ENCODE results near the gene UIMC1.

Gene UIMC1

DNA sequence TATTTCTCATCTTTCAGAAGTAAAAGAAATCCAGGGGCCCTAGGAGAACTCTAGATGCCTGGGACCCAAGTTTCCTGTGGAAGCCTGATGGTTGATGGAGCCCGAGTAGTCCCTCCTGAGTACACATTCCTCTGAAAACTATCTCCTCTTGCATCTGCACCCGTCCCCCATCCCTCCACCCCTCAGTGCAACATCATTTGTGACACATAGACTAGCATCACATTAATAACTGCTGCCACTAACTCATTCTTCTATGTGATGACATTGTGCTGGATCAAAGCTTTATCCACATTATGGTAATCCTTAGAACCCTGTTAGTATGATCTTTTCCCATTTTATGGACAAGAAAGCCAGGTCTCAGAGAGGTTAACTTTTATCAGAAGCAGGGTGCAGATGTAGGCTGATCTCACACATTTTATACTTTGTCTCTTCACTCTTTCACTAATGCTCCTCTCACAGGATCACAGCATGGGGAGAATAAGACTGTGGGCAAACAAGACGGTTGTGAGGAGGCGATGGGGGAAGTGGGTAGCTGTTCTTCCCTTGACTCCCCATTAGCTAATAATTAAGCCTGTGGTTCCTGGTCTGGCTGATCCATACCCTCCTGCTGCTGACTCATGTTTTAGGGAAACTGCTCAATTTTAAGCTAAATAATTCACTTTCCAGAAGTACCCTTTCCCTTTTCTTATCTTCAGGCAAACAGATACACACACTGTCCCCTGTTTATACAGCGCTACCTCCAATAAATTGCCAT, 103.5 kb downstream of the UIMC1 start:
- peak; percentile 95 for FAIRE-seq
- DNase-seq (ENCODE audit: low spot score), result peak; percentile 84

DNA sequence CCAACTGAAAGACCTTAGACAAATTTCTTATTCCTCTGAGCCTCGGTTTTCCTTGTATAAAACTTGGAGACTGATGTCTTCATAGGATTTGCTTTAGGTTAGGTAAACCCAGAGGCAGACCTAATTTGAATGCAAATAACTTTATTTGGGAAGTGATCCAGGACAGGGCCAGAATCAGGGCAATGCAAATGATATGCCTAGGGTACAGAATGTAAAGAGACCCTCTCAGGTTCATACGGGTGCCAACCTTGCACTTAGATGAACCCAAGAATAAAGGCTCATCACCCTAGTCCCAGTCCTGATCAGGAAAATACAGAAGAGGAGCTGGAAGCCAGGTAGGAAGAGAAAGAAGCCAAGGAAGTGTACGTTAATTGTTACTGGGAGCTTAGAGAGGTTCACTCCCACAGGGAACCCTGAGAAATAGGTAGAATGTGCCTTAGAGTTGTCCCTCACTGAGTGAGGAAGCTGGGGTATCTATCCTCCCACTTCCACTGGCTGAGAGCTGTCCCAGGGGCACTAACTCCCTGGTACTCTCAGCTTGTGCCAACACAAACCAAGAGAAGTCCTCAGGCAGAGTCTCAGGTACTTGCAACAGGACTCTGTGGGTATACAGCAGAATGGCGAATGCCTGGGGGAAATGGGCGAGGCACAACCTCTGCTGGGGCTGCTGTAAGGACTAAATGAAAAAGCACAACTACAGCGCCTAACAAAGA, 104.3 kb downstream of the UIMC1 start:
- FAIRE-seq (no peak), DNase-seq (ENCODE audit: low spot score) (no peak)

DNA sequence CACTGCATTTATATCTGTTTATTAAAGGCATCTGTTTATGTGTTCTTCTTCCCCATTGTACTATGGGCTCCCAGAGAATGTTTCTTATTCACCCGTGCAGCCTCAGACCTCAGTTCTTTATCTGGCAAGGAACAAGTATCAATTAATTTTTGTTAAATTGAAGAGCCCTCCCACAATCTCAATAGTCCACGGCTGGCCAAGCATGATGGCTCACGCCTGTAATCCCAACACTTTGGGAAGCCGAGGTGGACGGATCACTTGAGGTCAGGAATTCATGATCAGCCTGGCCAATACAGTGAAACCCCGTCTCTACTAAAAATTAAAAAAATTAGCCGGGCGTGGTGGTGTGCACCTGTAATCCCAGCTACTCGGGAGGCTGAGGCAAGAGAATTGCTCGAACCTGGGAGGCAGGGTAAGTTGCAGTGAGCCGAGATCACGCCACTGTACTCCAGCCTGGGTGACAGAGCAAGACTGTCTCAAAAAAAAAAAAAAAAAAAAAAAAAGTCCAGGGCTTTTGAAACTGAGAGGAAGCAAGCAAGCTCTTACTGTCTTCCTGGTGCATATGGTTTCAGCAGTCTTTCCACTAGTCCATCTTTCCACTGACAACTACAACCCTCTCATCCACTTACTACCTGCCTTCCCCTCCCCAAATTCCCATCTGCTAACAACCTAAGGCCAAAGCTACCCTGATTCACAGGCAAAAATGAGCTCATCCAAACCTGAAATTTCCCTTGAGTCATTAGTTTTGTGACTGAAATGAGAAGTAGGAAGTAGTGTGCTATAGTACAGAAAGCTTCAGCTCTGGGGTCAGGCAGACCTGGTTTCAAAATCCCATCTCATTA, 105.1 kb downstream of the UIMC1 start:
- DNase-seq (ENCODE audit: low spot score) (peak; percentile 54), FAIRE-seq (peak; percentile 38)

DNA sequence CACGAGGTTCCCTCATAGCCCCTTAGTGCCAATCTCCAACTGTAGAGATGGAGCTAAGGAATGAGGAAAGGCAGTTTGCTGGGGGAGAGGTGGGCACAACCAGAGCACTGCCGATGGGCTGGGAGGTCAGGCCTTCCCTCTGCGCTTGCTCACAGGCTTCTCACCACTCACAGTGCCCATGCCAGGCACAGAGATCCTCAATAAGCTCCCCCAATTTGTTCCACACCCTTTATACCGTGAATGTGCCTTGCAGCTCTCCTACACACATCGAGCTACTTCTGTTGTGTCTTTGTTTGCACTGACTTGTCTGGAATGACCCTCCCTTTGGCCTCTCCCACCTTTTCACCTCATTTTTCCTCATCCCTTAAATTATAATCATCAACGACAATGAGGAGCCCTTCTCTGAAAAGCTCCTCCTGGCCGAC, 105.8 kb downstream of the UIMC1 start:
- FAIRE-seq (no peak), DNase-seq (ENCODE audit: low spot score) (no peak)

DNA sequence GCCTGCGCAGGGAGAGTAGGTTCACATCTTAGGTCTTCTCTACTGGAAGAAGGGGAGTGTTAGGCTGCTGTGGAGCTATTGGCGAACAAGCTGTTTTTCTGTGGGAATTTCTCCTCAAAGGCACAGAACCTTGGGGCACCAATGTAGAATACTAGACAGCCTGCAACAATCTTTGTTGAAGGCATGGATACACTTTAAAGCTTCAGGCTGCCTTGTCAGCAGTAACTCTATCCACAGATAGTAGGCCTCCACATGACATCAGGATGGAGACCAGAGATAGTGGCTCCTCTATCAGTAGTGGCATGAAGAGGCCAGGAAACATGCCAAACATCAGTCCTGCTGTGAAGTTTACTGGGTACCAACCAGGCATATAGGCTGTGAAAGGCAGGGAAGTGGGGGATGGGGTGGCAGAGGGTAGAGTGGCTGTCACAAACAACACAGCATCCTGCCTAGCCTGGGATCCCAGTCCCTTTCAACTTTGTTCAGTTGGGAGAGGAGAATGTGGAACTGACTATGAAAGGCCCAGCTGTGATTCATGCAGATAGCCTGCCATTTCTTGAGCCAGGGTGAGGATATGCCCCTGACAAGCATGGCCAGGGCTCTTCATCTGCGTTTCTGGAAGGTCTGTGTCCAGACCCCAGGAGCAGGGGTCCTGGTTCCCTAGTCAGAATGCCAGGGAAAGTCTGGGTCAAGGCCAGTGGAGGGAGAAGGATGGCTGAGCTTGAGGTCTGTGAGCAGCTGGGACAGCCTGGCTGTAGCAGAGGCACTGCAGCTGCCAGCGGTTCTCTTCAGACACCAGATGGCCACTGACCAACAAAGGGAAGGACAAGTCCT, 106.4 kb downstream of the UIMC1 start:
- no peak for FAIRE-seq
- DNase-seq (ENCODE audit: low spot score), result no peak

DNA sequence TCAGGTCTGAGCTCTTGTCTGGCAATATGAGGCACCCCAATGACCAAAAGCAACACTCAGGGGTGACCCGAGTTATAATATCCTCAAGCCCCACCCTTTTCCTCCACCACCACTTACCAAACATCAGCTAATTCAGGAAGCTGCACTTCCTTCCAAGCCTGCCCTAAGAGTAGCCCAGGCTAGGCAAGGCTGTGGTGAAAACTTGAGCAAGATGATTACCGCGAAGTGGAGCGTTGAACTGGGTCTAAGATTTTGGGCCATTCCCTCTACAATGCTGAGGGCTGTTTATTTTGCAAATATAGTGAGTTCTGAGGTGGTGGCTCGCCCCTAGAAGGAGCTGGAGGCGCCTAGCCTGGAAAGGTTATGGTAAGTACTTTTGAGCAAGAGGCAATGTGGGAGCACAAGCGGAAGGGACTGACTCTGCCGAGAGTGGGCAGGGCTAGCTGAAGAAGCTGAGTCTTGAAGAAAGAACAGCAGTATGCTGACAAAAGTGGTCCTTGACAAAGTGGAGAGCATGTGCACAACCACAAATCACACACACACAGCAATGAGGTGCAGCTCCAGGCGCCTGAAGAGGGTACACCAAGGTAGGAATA, 107.2 kb downstream of the UIMC1 start, which contains the start of gene HK3:
TSS of gene HK3 (minus strand) at position 51 of the 596 bp plus-strand sequence. CDS start 3,187 bp downstream, outside the sequence.
- DNase-seq (ENCODE audit: low spot score), result no peak
- no peak for FAIRE-seq

DNA sequence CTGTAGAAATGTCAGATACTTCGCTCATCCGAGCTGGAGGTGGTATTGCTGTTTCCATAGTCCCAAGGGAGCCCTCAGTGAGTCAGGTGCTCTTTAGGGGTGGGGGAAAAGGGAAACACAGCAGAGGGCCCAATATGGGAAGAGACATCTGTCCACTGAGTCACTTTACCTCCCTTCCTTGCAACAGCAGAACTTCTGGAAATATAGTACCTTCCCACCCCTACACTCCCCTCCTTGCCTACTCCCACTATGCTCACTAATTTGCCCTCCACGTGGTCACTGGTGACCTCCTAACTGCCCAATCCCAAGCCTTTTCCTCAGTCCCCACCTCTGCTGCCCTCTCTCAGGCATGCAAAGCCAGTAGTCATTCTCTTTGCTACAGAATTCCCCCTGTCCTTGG, 109.3 kb downstream of the UIMC1 start:
- FAIRE-seq (no peak), DNase-seq (ENCODE audit: low spot score) (no peak)

DNA sequence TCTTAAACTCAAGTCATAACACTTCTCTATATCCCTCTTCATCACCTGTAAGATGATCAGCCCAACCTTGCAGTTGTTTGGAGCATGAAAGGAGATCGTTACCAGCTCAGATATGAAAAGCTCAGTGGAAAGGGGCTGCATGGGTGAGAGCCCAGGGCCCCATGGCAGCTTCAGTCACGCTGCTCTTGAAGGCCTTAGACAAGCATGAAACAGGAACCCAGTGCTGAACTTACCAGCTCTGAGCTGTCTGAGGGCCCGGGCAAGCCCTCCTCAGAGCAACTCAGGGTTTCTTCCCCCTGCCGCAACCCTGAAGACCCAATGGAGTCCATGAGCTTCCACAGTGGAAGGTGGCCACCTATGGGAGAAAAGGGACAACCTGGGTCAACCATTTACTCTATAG, 110.7 kb downstream of the UIMC1 start:
- no peak for FAIRE-seq

DNA sequence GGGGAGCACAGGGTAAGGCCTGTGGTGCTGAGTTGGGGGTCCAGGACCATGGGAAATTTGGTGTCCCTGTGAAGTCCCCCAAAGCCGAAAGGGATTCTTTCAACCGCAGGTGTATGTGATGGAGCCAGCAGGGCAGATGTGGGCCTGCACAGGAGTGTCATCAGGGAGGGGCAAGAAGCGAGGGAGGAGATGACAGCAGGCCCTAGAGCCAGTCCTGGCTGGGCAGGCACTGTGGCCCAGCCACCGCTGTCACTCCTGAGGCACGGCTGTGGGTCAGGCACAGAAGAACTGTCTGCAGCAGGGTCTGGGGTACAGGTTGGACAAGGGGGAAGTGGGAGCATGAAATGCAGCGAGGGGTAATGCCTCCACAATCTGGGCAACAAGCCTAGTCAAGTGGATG, 112.3 kb downstream of the UIMC1 start:
- FAIRE-seq, result no peak
- DNase-seq (ENCODE audit: low spot score), result no peak

More for the DNA sequence above, 110.7 kb downstream of the UIMC1 start:
- no peak for DNase-seq (ENCODE audit: low spot score)

DNA sequence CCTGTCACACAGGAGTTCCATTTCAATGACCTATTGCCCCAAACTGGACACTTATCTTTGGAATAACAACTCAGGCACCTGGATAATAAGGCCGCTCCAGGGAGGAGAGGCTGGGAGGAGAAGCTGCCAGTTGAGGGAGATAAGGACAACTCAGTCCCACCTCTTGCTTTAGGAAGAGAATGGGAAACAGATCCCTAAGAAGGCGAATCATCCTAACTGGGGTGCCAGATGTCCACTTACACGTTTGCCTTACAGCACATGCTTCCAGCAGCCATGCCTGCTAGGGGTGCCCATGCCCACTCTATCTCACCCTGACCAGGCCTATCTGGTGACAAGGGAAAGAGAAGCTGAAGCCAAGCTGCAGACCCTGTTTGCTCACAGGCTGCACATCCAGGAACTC, 113.9 kb downstream of the UIMC1 start:
- no peak for DNase-seq (ENCODE audit: low spot score)
- FAIRE-seq, result no peak

DNA sequence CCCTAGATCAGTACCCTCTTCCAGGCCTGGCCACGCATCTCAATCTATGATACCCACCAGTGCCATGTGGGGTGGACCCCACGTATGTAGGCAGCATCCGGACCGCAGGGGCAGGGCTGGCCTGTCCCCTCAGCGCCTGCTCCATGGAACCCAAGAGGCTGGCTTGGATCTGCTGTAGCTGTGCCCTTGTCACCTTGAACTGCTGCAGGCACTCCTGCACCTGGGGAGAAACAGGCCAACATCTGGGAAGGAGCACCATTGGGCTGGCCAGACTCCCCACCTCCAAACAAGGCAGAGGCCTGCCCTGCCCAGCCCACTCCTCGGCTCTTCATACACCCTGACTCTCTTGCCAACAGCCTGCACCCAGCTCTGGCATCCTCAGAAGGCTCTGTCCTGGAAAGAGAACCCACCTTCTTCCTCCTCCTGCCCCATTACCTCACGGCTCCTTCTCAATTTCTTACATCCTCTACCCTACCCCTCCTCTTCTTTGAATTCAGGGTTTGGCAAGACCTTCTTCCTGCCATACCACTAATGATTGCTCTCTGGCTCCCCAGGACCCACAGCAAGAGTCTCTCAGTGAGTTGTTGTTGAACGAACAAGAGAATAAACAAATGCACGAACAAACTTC, 115.1 kb downstream of the UIMC1 start:
- FAIRE-seq (no peak), DNase-seq (ENCODE audit: low spot score) (no peak)

DNA sequence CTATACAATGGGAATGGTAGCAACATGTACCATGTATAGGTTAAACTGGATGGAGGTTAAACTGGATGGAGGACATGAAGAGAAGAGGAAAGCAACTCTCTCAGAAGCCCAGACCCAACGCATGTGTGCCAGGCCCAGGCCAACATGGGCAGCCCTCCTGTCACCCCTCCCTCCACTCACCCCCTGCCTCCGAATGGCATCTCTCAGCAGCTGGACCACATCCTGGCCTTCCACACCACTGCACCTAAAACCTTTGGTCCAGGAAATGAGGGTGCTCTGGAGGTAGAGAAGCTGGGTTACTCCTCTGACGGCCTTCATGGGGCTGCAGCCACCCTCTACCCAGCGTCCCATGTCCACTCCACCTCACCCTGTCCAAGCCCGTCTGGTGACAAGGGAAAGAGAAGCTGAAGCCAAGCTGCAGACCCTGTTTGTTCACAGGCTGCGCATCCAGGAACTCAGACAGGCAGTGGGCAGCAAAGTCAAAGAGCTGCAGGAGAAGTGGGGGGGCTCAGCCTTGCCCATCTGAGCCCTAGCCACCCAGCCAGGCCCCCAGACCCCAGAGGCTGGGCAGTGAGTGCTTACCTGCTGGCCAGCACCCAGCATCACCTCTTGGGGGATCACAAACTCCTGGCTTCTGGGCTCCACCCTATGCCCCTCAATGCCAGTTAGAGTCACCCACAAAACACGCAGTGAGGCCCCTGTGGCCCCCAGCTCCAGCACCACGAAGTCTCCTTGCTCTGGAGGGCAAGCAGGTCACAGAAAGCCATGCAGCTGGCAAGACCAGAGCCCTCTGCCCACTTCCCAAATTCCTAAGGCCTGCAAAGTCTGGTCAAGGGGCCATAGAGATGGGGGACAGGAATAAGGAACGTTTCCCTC, 115.9 kb downstream of the UIMC1 start:
- FAIRE-seq (no peak), DNase-seq (ENCODE audit: low spot score) (no peak)

DNA sequence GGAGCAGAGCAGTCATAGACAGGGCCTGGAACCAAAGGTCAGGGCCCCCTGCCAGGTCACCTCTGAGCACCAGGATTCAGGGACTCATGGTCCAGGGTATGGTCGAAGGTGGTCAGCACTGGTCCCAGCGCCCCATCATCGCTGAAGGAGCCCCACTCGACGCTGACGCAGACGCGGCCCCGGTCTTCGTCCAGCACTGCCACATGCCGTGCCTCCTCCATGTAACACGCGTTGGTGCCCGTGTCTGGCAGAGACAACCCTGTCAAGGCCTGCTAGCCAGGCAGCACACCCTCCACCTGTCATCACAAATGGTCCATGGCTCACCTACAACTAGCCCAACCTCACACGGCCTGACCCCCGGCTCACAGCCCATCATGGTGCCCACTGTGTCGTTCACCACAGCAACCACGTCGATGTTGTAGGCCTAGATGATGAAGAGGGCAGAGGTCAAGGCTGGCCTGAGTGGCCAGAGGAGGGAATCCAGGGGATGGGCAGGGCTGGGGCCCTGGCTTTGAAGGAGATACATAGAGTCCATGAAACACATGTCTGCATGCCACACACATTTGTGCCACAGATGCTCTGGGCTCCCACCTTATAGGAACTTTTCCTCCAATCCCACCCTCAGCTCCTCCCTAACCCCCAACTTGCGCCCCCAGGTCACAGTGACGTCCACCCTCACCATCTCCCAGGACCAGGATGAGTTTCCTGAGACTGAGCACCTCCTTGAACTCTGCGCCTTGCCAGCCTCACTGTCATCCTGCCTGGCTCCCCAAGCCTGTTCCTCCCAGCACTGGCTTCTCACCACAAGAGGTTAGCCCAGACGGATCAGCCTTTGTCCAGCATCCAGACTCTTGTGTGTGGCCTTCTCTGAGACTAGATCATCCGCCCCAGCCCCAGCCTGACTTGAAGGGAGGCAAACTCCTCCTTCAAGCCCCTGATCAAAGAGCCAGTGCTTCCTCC, 117.0 kb downstream of the UIMC1 start:
- no peak for FAIRE-seq
- DNase-seq (ENCODE audit: low spot score), result no peak

DNA sequence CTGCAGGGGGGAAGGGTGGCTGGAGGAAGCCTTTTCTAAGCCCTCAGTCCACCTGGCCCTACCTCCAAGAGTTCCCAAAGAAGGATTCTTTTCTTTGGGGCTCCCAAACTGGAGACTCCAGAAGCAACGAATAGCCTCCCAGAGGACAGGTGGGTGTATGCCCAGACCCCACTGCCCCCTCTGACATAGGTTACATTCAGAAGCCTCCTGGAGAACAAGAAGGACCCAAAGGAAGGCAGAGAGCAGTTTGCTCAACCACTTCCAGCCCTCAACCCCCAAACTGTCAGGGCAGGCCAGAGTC, 117.8 kb downstream of the UIMC1 start:
- no peak for FAIRE-seq

DNA sequence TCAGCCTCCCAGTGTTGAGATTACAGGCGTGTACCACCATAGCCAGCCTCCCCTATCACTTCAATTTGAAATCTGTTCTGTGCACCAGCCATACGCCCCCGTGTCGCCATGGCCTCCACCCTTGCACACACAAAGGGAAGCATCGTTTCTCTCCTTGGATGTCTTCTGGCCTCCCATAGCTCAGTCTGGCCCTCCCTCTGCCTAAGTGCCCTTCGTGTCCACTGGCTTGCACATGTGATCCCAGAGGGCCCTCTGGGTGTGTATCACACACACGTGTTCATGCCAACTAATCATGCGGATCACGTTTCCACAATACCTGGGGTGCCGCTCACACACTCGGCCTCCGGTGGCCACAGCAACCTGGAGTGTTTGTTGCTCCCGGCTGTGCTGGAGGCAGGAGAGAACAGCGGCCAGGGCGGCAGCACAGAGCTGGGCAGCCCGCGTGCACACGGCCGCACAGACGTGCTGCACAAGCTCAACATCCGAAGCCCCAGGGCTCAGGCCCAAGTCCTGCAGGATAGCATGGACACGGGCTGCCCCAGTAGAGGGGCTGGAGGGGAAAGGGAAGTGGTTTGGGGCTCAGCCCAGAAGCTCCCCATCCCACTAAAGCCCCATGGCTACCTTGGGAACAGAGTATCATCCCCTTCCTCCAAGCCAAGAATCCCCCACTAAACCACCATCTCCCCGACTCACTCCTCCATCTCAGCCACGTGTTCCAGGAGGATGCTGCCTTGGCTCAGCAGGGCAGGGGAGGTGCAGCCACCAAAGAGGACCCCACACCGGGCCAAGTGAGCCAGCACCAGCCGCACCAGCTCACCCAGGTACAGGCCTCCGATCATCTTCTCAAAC, 118.3 kb downstream of the UIMC1 start:
- FAIRE-seq (no peak), DNase-seq (ENCODE audit: low spot score) (no peak)

More for the DNA sequence above, 117.8 kb downstream of the UIMC1 start:
- no peak for DNase-seq (ENCODE audit: low spot score)

DNA sequence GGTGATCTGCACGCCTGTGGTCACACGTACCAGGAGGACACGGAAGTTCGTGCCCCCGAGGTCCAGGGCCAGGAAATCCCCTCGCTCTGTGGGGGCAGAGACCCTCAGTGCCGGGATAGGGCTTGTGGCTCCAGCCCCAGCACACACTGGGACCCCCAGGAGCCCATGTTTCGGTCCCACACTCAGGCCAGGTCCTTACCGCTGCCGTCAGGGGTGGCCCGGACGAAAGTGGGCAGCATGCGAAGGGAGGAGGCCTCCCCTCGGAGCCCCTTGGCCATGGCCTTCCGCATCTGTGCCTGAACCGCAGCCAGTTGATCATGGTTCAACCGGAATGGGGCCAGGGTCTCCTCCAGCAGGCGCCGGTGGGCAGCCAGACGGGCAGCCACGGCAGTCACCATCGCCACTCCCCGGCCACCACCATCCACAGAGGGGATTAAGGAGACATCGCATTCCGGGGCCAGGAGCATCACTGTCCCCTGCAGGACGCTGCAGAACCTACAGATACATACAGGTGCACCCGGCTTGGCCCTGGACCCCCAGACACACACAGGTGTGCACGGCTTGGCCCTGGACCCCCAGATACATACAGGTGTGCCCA, 119.2 kb downstream of the UIMC1 start:
- FAIRE-seq (no peak), DNase-seq (ENCODE audit: low spot score) (no peak)

Measured in RCC 7860 (cell line).